Renal cortex interstitium (tissue), 3 donors: ENCODE measurements around the gene ESPN. TPM values are rescaled to one million over a fixed set of nuclear protein-coding genes. Genes with fewer than 3 reads are reported as not detected.

Experiments used
- polyA plus RNA-seq, 3 donors: library from polyadenylated mRNA; unstranded; fragments of 120-200 nt; gene quantifications; one replicate each; pipeline ENCODE4 v1.2.1, GENCODE V29; 2013; ENCODE audit not compliant: insufficient read length in 3 of 3

Gene ESPN
- polyA plus RNA-seq, 3 donors = 12.4 to 31.4 (median 15.6) TPM

Other genes starting within 250 kb of the ESPN start
- under 1 TPM; 0.22 to 0.54 (median 0.37) TPM for gene CHD5, start 244.5 kb upstream of the ESPN start, polyA plus RNA-seq
- 100 to 1,000 TPM; 559 to 669 (median 607) TPM for gene RPL22, start 225.2 kb upstream of the ESPN start, polyA plus RNA-seq
- 10 to 100 TPM; 20.0 to 52.0 (median 25.4) TPM for gene RNF207, start 218.7 kb upstream of the ESPN start, polyA plus RNA-seq
- gene ICMT, start 188.8 kb upstream of the ESPN start, polyA plus RNA-seq = 10 to 100 TPM; 52.9 to 62.4 (median 59.3) TPM
- not detected for gene HES3, start 180.6 kb upstream of the ESPN start, polyA plus RNA-seq
- gene GPR153, start 163.7 kb upstream of the ESPN start, polyA plus RNA-seq = 1 to 10 TPM; 4.7 to 8.7 (median 6.9) TPM
- 10 to 100 TPM; 24.7 to 36.6 (median 34.0) TPM for gene ACOT7, start 31.0 kb upstream of the ESPN start, polyA plus RNA-seq
- gene HES2, start 4.9 kb upstream of the ESPN start, polyA plus RNA-seq = under 1 TPM; 0.17 to 0.89 (median 0.33) TPM
- gene TNFRSF25, start 41.4 kb downstream of the ESPN start, polyA plus RNA-seq = 10 to 100 TPM in 2 of 3 donors, 1 to 10 TPM in 1; 9.0 to 25.7 (median 16.6) TPM
- gene PLEKHG5, start 66.9 kb downstream of the ESPN start, polyA plus RNA-seq = 10 to 100 TPM; 12.8 to 24.6 (median 18.4) TPM
- 10 to 100 TPM; 14.8 to 18.5 (median 18.1) TPM for gene NOL9, start 129.7 kb downstream of the ESPN start, polyA plus RNA-seq
- gene TAS1R1, start 130.5 kb downstream of the ESPN start, polyA plus RNA-seq = under 1 TPM in 2 of 3 donors, not detected in 1; 0.06 to 0.29 TPM
- gene ZBTB48, start 155.2 kb downstream of the ESPN start, polyA plus RNA-seq = 10 to 100 TPM; 26.0 to 40.0 (median 34.0) TPM
- gene KLHL21, start 178.1 kb downstream of the ESPN start, polyA plus RNA-seq = 10 to 100 TPM; 12.1 to 17.7 (median 15.4) TPM
- gene PHF13, start 189.0 kb downstream of the ESPN start, polyA plus RNA-seq = 10 to 100 TPM; 25.2 to 27.1 (median 26.9) TPM
- gene THAP3, start 200.1 kb downstream of the ESPN start, polyA plus RNA-seq = 10 to 100 TPM; 16.3 to 25.6 (median 20.3) TPM